Measurements from ENCODE around the gene GLCE.

GRCh38 chr15:69279636-69280035 lies 119.2 kb downstream of the GLCE start:
- no peak for TF ChIP-seq CTCF (IDR thresholded peaks at IDR 0.05)
- TF ChIP-seq POLR2A (IDR thresholded peaks at IDR 0.05): no peak
